HepG2 (cell line): ENCODE measurements around the gene SLC25A23. TPM values are rescaled to one million over a fixed set of nuclear protein-coding genes. Genes with fewer than 3 reads are reported as not detected.

Experiments
- ATAC-seq: fragments of 200-7000 bp; cut with Tn5 transposase; 3 replicates; pipeline ENCODE4 v1.9.1; 2020; ENCODE audit warnings: mild to moderate bottlenecking, moderate library complexity
- BruUV-seq: library from RNA; stranded (reverse); fragments of 400-500 nt; replicated peaks from 2 replicates; lab custom pipeline; 2021; lab: Mats Ljungman, UMichigan
- CTCF ChIA-PET: fragments of 300-600 bp; formaldehyde crosslinking; extraction: SDS; loops from one replicate; lab custom pipeline; 2021; ENCODE audit warnings: low total read pairs, inconsistent platforms, low intra/inter-chr PET ratio; lab: Yijun Ruan, JAX
- POLR2A ChIA-PET: fragments of 350-600 bp; sonication (Branson Sonifier 250); formaldehyde crosslinking; loops from one replicate; lab custom pipeline; 2020; ENCODE audit warnings: antibody characterized with exemption, inconsistent platforms; lab: Yijun Ruan, JAX
- DNase-seq: peaks from one replicate; pipeline ENCODE4 v3.0.0-alpha.2; 2015; ENCODE audit warnings: low spot score
- FAIRE-seq: peaks from 3 replicates; lab custom pipeline; 2011; peaks lifted over from hg19 to GRCh38; lab: Jason Lieb, UNC
- H2AFZ ChIP-seq: one replicate; pipeline ENCODE4 v1.6.1; 2011; ENCODE audit warnings: low read length, inconsistent platforms
- H3K27ac ChIP-seq: fragments of 300-600 bp; 3 replicates; pipeline ENCODE4 v1.8.0; 2011; ENCODE audit warnings: mixed run types, mild to moderate bottlenecking, mixed read lengths, low read length, inconsistent platforms; ENCODE audit not compliant: insufficient read depth; ENCODE audit errors: extremely low read length
- H3K27me3 ChIP-seq, 2 experiments: fragments of 200-600 bp in 1 of 2; 2 replicates in 1 of 2; 3 replicates in 1 of 2; pipeline versions ENCODE4 v1.6.0 to v1.8.0; 2011; ENCODE audit warnings: low read length in 2 of 2, mild to moderate bottlenecking in 2 of 2, moderate library complexity in 2 of 2, inconsistent platforms in 1 of 2; ENCODE audit not compliant: insufficient read depth in 2 of 2, control insufficient read depth in 1 of 2
- H3K36me3 ChIP-seq, 2 experiments: fragments of 200-600 bp in 1 of 2; replicated peaks in 1 of 2; 2 replicates in 1 of 2; 3 replicates in 1 of 2; pipeline versions ENCODE4 v1.5.1 to v1.8.0; 2011; ENCODE audit warnings: low read length in 2 of 2, inconsistent platforms in 1 of 2; ENCODE audit not compliant: insufficient read depth in 2 of 2, control insufficient read depth in 1 of 2
- H3K4me1 ChIP-seq: 2 replicates; pipeline ENCODE4 v1.5.1; 2012; ENCODE audit warnings: low read length, inconsistent platforms; ENCODE audit not compliant: insufficient read depth
- H3K4me2 ChIP-seq: 2 replicates; pipeline ENCODE4 v1.6.0; 2011; ENCODE audit warnings: low read depth, low read length, inconsistent platforms
- H3K4me3 ChIP-seq, 3 experiments: fragments of 200-600 bp in 1 of 3; sonication (generic), shearing (Covaris generic) in 1 of 3; replicated peaks in 1 of 3; 2 replicates each; pipeline ENCODE4 v1.5.1; 2011 to 2016; ENCODE audit warnings: low read length in 3 of 3, inconsistent platforms in 2 of 3, low read depth in 2 of 3, mild to moderate bottlenecking in 2 of 3, control low read depth in 1 of 3, mixed read lengths in 1 of 3; ENCODE audit not compliant: insufficient read depth in 1 of 3
- H3K79me2 ChIP-seq: one replicate; pipeline ENCODE4 v1.6.1; 2011; ENCODE audit warnings: low read length, inconsistent platforms; ENCODE audit not compliant: insufficient read depth
- H3K9ac ChIP-seq: 2 replicates; pipeline ENCODE4 v1.6.0; 2011; ENCODE audit warnings: mild to moderate bottlenecking, low read depth, low read length, inconsistent platforms; ENCODE audit not compliant: insufficient read depth
- H3K9me3 ChIP-seq: 2 replicates; pipeline ENCODE4 v1.5.1; 2012; ENCODE audit warnings: mild to moderate bottlenecking, low read length
- H4K20me1 ChIP-seq: 2 replicates; pipeline ENCODE4 v1.6.0; 2011; ENCODE audit warnings: inconsistent platforms, mild to moderate bottlenecking, low read length, moderate library complexity; ENCODE audit not compliant: insufficient read depth
- BORCS8-MEF2B ChIP-seq: sonication (generic); formaldehyde crosslinking; IDR thresholded peaks from 2 replicates; pipeline ENCODE4 v1.8.0; 2022; ENCODE audit warnings: mild to moderate bottlenecking, missing genetic modification reagents
- CEBPG ChIP-seq: IDR thresholded peaks from 2 replicates; pipeline ENCODE4 v1.6.1; 2016
- GABPB1 ChIP-seq: IDR thresholded peaks from 2 replicates; pipeline ENCODE4 v1.6.1; 2016; ENCODE audit warnings: mild to moderate bottlenecking, missing genetic modification reagents, moderate library complexity, missing compliant biosample characterization
- GMEB1 ChIP-seq: sonication (generic); formaldehyde crosslinking; IDR thresholded peaks from 2 replicates; pipeline ENCODE4 v1.5.1; 2020; ENCODE audit warnings: missing genetic modification reagents, mild to moderate bottlenecking, borderline replicate concordance
- HIVEP1 ChIP-seq: sonication (generic); formaldehyde crosslinking; IDR thresholded peaks from 2 replicates; pipeline ENCODE4 v1.4.0; 2020; ENCODE audit warnings: mild to moderate bottlenecking, missing genetic modification reagents
- IRF9 ChIP-seq: sonication (generic); formaldehyde crosslinking; IDR thresholded peaks from 2 replicates; pipeline ENCODE4 v1.8.0; 2022; ENCODE audit warnings: missing genetic modification reagents, mild to moderate bottlenecking, borderline replicate concordance
- MTA3 ChIP-seq: sonication (generic); formaldehyde crosslinking; IDR thresholded peaks from 2 replicates; pipeline ENCODE4 v1.4.0; 2020; ENCODE audit warnings: missing genetic modification reagents
- NCOR1 ChIP-seq: fragments of 200-600 bp; sonication (generic); IDR thresholded peaks from 2 replicates; pipeline ENCODE4 v1.7.0; 2017; ENCODE audit warnings: antibody characterized with exemption, low read length, borderline replicate concordance
- RFX5 ChIP-seq: IDR thresholded peaks from 2 replicates; pipeline ENCODE4 v1.6.1; 2011; ENCODE audit warnings: low read depth, low read length, improper control_type of control experiment
- RXRA ChIP-seq: sonication (generic); formaldehyde crosslinking; IDR thresholded peaks from 2 replicates; pipeline ENCODE4 v1.5.1; 2020; ENCODE audit warnings: missing genetic modification reagents
- SNAPC2 ChIP-seq: sonication (generic); formaldehyde crosslinking; IDR thresholded peaks from 2 replicates; pipeline ENCODE4 v1.8.1; 2022; ENCODE audit warnings: mild to moderate bottlenecking, missing genetic modification reagents
- THAP7 ChIP-seq: sonication (generic); formaldehyde crosslinking; IDR thresholded peaks from 2 replicates; pipeline ENCODE4 v1.8.1; 2023; ENCODE audit warnings: mild to moderate bottlenecking, missing genetic modification reagents
- TP53 ChIP-seq: sonication (generic); formaldehyde crosslinking; conservative IDR thresholded peaks from 2 replicates; pipeline ENCODE4 v1.4.0; 2020; ENCODE audit warnings: missing genetic modification reagents
- ZNF232 ChIP-seq: sonication (generic); formaldehyde crosslinking; IDR thresholded peaks from 2 replicates; pipeline ENCODE4 v1.4.0; 2020; ENCODE audit warnings: missing genetic modification reagents, borderline replicate concordance
- ZNF253 ChIP-seq: sonication (generic); formaldehyde crosslinking; IDR thresholded peaks from 2 replicates; pipeline ENCODE4 v1.8.0; 2022; ENCODE audit warnings: mild to moderate bottlenecking, missing genetic modification reagents, borderline replicate concordance
- ZNF468 ChIP-seq: sonication (generic); formaldehyde crosslinking; IDR thresholded peaks from 2 replicates; pipeline ENCODE4 v1.8.0; 2022; ENCODE audit warnings: mild to moderate bottlenecking, moderate library complexity, missing genetic modification reagents
- ZNF749 ChIP-seq: sonication (generic); formaldehyde crosslinking; IDR thresholded peaks from 2 replicates; pipeline ENCODE4 v1.8.0; 2022; ENCODE audit warnings: mild to moderate bottlenecking, missing genetic modification reagents, moderate library complexity, borderline replicate concordance
- WGBS: methylation state at CpG from one replicate; pipeline ENCODE4 v1.1.6; 2017; ENCODE audit warnings: low lambda C conversion rate; 5-methylcytosine and 5-hydroxymethylcytosine counted together
- in situ Hi-C: cut with HindIII; loops from 2 replicates; pipeline ENCODE4 v1.10.0; 2017; ENCODE audit warnings: low pct_unique_long_range_greater_than_20kb; ENCODE audit not compliant: extremely low pct_ligation_motif_present
- intact Hi-C: fragments of 100-400 bp; cut with micrococcal nuclease; formaldehyde crosslinking; loops from one replicate; pipeline ENCODE4 v1.10.0; 2022; ENCODE audit not compliant: unreplicated experiment
- polyA plus RNA-seq, 8 experiments: library from polyadenylated mRNA; depleted of rRNA in 3 of 8; stranded (reverse) in 7 of 8; unstranded in 1 of 8; fragments of >200 nt; fragmentation: Illumina TruSeq in 4 of 8; extraction: Trizol in 4 of 8; gene quantifications; 2 replicates each; pipeline versions ENCODE4 v1.2.1 to v1.2.3, GENCODE V29; 2011 to 2016; ENCODE audit warnings: low read depth in 4 of 8, missing spikeins in 1 of 8, mixed read lengths in 1 of 8; ENCODE audit not compliant: insufficient read depth in 1 of 8
- total RNA-seq, 5 experiments: library from RNA; depleted of rRNA; stranded (reverse); fragments of >200 nt; fragmentation: Illumina TruSeq; extraction: Trizol; gene quantifications; 2 replicates each; pipeline ENCODE4 v1.2.3, GENCODE V29; 2016; ENCODE audit warnings: low read depth in 1 of 5

The SLC25A23 gene
- total and polyA plus RNA-seq, 2 of the 13 experiments (the other 11 are each of a cell fraction or from before 2014, with no cell fraction given), result 12.4 to 15.2 TPM

GRCh38 chr19:6393983-6394412 lies 65.6 kb downstream of the SLC25A23 start (continued):
- TF ChIP-seq THAP7 (CRISPR knock-in tag), result 0 out of 2 replicates have a peak, but pooled peaks have one; percentile 25
- TF ChIP-seq RXRA, result no peak

- Histone ChIP-seq H3K4me3 (peak within 1 kb of the TSS; percentile 81 to 99 (median 92)), H3K27me3 (no peaks in the 10 kb centered on the region; a peak in 1 of 5 replicates), H3K9me3 (no peaks in the 10 kb centered on the region), H3K9ac (peak within 1 kb of the TSS; percentile 88), H3K36me3 (peaks cover 7 to 17% of the 10 kb centered on the region in 2 experiments), H3K27ac (peak within 1 kb of the TSS; percentile 65), H3K4me2 (peak within 1 kb of the TSS; percentile 96), H3K4me1 (peaks cover 24% of the 10 kb centered on the region), H3K79me2 (peaks cover 18% of the 10 kb centered on the region), H2AFZ (peak within 1 kb of the TSS; percentile 95), H4K20me1 (no peaks in the 10 kb centered on the region)
- intact Hi-C loops, result no loop called here
- DNase-seq (peak; percentile 89), ATAC-seq (peak; percentile 92), FAIRE-seq (peak; percentile 72)
- 0% methylated on average over 6 of the region's 69 CpGs for WGBS
- in situ Hi-C loops, result no loop called here
- CTCF ChIA-PET, result no interaction called here
- POLR2A ChIA-PET, result interaction anchor here (1.3 to 5.5 kb wide), 3 partner anchors 9 to 32 kb away, joined by 8 to 45 read pairs (median 15); partner anchors contain the start of genes ALKBH7 and KHSRP
- no TSS peak for BruUV-seq
- peak; percentile 55; the same call in 1 of the 2 replicates for TF ChIP-seq RFX5
- TF ChIP-seq TP53 (CRISPR knock-in tag), result no peak
- TF ChIP-seq MTA3 (CRISPR knock-in tag), result no peak
- no peak for TF ChIP-seq CEBPG (CRISPR knock-in tag)
- no peak for TF ChIP-seq ZNF232 (CRISPR knock-in tag)
- TF ChIP-seq GABPB1, result peak; percentile 99
- TF ChIP-seq SNAPC2 (CRISPR knock-in tag), result 0 out of 2 replicates have a peak, but pooled peaks have one; percentile 30
- peak; percentile 16; the same call in 1 of the 2 replicates for TF ChIP-seq IRF9
- 0 out of 2 replicates have a peak, but pooled peaks have one; percentile 22 for TF ChIP-seq BORCS8-MEF2B
- TF ChIP-seq ZNF468, result no peak
- no peak for TF ChIP-seq NCOR1
- TF ChIP-seq GMEB1 (CRISPR knock-in tag), result peak; percentile 82; the same call in 1 of the 2 replicates
- no peak for TF ChIP-seq ZNF253 (CRISPR knock-in tag)
- TF ChIP-seq ZNF749 (CRISPR knock-in tag), result no peak
- TF ChIP-seq HIVEP1 (CRISPR knock-in tag), result peak; percentile 37
These were observed 66.3 kb downstream of the SLC25A23 start, which contains the start of gene GTF2F1 for GRCh38 chr19:6393074-6393982. Gene GTF2F1 (minus strand): TSS chr19:6393164. CDS start chr19:6392995, 169 bp downstream.
